Stimulated activated effector memory CD8-positive, alpha-beta T cell treated with anti-CD3 and anti-CD28 coated beads, Interleukin-12 subunit alpha, Interleukin-12 subunit beta, amount 100 ng/mL, for 72 hours (primary cell): ENCODE data around the gene PLEKHA6.

Experiments
- ATAC-seq: fragments of 150-1000 bp; cut with Tn5 transposase; 2 replicates; pipeline ENCODE4 v1.10.0; 2021
- DNase-seq, 2 donors: peaks; one replicate each; pipeline ENCODE4 v3.0.0; 2021 to 2022; ENCODE audit warnings: low spot score in 2 of 2
- H3K27ac Mint-ChIP-seq: one replicate; pipeline ENCODE4 v1.8.0; 2022; ENCODE audit warnings: mild to moderate bottlenecking, mixed read lengths
- H3K36me3 Mint-ChIP-seq: one replicate; pipeline ENCODE4 v1.8.0; 2022; ENCODE audit warnings: mild to moderate bottlenecking, mixed read lengths
- H3K4me1 Mint-ChIP-seq: one replicate; pipeline ENCODE4 v1.8.0; 2022; ENCODE audit warnings: mixed read lengths
- H3K4me3 Mint-ChIP-seq: one replicate; pipeline ENCODE4 v1.8.0; 2022; ENCODE audit warnings: mild to moderate bottlenecking, mixed read lengths
- H3K9me3 Mint-ChIP-seq: one replicate; pipeline ENCODE4 v1.8.0; 2022; ENCODE audit warnings: mixed read lengths

Gene PLEKHA6

DNA sequence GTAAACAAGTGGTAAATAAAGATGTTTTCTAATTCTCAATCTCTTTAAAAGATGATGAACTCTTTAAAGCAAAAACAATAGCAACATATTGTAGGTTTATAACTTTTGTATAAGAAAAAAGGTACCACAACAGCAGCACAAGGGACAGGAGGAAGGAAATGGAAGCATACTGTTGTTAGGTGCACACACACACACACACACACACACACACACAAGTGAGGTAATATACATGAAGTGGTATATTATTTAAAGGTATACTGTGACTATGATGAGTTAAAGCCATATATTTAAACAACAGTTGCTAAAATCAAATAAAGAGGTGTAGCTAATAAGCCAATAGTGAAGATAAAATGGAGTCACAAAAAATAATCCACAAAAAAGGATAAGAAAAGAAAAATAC lies 31.9 kb upstream of the PLEKHA6 start:
- H3K27ac Mint-ChIP-seq: no peak overlapping the region

DNA sequence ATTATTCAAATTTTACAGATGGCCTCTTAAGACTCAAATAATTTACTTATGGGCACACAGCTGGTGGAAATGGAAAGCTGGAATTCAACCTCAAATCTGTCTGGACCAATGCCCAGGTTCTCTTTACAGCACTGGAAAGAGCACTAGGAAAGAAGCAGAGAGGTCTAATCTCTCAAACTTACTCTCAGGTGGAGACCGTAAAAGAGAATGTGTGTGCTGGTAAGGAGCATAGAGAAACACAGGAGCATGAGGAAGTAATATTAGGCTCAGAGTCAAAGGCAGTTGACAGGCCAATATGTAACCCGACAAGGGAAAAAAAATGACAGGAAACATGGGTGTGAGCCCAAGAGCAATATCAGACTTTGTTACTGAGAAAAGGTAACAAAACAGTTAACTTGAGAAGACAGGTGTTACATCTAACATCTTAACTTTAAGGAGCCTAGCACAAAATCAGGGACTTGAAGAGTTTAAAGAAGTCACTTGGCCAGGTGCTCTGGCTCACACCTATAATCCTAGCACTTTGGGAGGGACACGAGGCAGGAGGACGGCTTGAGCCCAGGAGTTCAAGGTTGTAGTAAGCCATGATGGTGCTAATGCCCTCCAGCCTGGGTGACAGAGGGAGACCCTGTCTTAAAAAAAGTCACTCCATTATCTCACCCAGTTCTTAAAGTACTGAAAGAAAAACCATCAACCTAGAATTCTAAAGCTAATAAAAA lies 31.2 kb upstream of the PLEKHA6 start:
- no peak overlapping the region for H3K27ac Mint-ChIP-seq
- no peaks in the 10 kb centered on the region for H3K4me1 Mint-ChIP-seq
- no peak for ATAC-seq
- no peak overlapping the region for H3K4me3 Mint-ChIP-seq
- no peaks in the 10 kb centered on the region for H3K9me3 Mint-ChIP-seq
- no peak for DNase-seq
- H3K36me3 Mint-ChIP-seq: peaks cover 17% of the 10 kb centered on the region

More for the DNA sequence above, 31.9 kb upstream of the PLEKHA6 start:
- DNase-seq: no peak
- no peak overlapping the region for H3K4me3 Mint-ChIP-seq
- peaks cover 24% of the 10 kb centered on the region for H3K36me3 Mint-ChIP-seq
- H3K9me3 Mint-ChIP-seq: no peaks in the 10 kb centered on the region
- H3K4me1 Mint-ChIP-seq: no peaks in the 10 kb centered on the region
- ATAC-seq: no peak

DNA sequence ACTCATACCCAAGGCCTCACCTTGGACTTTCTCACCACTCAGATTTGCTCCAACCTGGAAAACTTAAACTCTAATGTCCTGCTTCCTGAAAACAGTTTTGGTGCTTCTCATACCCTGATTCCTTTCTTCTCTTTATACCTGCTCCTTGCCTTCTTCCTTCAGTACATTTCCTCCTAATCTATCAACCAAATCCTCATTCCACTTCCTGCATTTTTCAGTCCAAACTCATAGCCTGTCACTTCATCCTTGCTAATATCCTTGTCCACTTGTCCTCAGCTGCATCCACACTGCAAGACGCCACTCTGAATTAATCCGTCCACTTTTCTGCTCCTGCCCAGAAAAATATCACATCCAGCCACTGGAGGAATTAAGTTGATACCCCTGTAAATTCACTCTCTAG lies 26.0 kb upstream of the PLEKHA6 start:
- H3K27ac Mint-ChIP-seq: no peak overlapping the region
- no peaks in the 10 kb centered on the region for H3K36me3 Mint-ChIP-seq
- no peaks in the 10 kb centered on the region for H3K4me1 Mint-ChIP-seq
- DNase-seq (no peak), ATAC-seq (no peak)
- no peak overlapping the region for H3K4me3 Mint-ChIP-seq
- H3K9me3 Mint-ChIP-seq: no peaks in the 10 kb centered on the region

DNA sequence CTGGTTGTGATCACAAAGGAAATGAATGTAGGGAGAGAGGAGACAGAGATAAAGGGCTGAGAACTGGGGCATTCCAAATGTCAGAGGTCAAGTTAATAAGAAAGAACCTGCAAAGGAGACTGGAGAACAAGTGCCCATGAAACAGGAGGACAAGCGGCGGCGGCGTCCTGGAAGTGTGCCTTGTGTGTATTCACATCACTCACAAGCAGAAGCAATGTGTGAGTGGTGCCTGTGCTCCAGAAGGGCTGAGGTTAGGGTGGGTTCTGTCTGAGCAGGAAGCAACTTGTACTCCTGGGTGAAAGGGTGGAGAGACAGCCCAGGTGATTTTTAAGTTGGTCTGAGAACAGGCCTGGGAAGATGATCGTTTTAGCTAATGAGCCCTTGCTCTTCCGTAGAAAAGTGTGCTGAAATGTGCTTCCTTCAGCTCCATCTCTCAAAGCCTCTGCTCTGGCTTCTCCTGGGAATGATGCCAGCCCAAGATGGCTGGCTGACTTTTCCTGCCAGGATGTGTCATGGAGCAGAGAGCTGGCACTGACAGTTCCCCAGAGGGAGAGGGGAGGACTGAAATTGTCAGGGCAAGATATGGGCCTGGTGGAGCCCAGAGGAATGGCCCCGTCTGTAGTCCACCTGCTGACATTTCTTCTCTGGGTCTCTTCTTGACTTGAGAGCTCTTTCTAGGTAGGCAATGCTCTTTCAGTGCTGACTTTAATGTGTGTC lies 25.1 kb upstream of the PLEKHA6 start:
- no peaks in the 10 kb centered on the region for H3K9me3 Mint-ChIP-seq
- H3K27ac Mint-ChIP-seq: no peak overlapping the region

DNA sequence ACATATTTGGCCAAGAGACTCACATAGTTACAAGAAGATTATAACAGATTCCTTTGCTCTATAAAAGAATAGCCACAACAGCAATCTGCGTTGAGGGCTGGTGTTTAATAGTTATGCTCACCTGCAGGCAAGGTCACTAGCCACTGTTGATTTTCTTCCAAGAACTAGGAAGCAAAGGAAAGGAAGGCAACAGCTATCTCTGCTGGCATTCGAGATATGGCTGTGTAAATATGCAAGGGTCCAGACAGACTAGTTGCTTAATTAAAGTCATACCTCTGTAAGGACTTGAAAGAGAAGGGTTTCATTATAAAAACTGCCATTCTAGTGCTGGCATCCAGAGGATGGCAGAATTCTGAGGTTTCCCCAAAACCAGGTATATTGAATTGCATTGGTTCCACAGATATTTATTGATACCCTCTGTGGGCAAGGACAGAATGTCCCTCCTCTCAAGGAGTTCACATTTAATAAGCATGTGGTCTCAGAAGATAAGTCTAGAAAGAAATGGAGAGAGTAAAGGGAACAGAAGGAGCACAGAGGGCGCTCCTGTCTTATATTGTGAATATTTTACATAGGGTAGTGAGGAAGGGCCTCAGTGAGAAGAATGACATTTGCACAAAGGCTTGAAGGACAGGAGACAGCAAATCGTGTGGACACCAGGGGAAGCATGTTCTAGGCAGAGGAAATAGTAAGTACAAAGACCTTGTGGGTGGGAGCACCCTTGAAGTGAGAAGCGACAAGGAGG lies 23.6 kb upstream of the PLEKHA6 start:
- H3K27ac Mint-ChIP-seq: no peak overlapping the region
- H3K4me1 Mint-ChIP-seq: peaks cover 1% of the 10 kb centered on the region
- no peaks in the 10 kb centered on the region for H3K9me3 Mint-ChIP-seq
- no peak for DNase-seq
- H3K4me3 Mint-ChIP-seq: no peak overlapping the region
- ATAC-seq: no peak
- H3K36me3 Mint-ChIP-seq: no peaks in the 10 kb centered on the region

More for the DNA sequence above, 25.1 kb upstream of the PLEKHA6 start:
- ATAC-seq: no peak
- H3K36me3 Mint-ChIP-seq: no peaks in the 10 kb centered on the region
- H3K4me1 Mint-ChIP-seq: no peaks in the 10 kb centered on the region
- H3K4me3 Mint-ChIP-seq: no peak overlapping the region
- DNase-seq: no peak

DNA sequence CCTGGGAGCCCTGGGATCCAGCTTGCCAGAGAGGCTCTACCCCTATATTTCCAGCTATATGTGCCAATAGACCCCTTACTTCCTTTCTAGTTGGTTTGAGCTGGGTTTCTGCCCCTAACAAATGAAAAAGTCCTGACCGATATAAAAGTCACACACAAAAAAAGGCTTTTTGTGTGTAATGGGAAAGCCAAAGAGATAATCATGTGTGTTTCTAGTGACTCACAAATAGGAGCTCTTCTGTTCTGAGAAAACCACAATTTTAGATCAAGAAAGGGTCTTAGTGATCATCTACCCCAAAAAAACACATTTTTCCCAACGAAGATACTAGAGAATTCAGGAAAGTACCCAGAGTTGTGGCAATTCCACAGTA lies 23.0 kb upstream of the PLEKHA6 start:
- Mint-ChIP-seq H3K4me1 (peaks cover 8% of the 10 kb centered on the region), H3K4me3 (no peak overlapping the region), H3K27ac (no peak overlapping the region), H3K36me3 (no peaks in the 10 kb centered on the region), H3K9me3 (no peaks in the 10 kb centered on the region)
- DNase-seq (no peak), ATAC-seq (no peak)

DNA sequence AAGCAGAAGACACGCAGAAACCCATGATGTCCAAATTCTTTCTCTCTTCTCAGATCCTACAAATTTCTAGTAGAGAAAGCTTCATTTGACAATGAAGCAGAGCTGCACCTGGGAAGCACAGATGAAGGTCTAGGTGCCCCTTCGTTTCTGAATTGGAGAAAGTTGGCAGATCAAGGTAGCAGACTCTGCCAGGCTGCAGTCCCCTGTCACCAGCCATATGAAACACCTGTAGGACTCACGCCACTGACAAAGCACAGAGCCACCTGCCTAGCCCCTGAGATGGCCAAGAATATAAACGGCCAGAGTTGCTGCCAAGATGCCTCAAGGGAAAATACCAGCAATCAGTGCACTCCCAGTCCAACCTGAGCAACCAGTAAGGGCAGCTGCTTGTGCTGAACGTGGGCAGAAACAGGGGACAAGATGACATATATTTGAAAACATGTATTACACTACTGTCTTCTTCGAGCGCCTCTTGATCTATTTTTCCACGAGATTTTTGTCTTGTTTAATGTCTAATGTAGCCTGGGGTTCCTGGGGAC lies 20.6 kb upstream of the PLEKHA6 start:
- no peak for ATAC-seq
- no peaks in the 10 kb centered on the region for H3K9me3 Mint-ChIP-seq
- DNase-seq: no peak
- no peak overlapping the region for H3K27ac Mint-ChIP-seq
- peaks cover 12% of the 10 kb centered on the region for H3K4me1 Mint-ChIP-seq
- no peak overlapping the region for H3K4me3 Mint-ChIP-seq
- no peaks in the 10 kb centered on the region for H3K36me3 Mint-ChIP-seq

DNA sequence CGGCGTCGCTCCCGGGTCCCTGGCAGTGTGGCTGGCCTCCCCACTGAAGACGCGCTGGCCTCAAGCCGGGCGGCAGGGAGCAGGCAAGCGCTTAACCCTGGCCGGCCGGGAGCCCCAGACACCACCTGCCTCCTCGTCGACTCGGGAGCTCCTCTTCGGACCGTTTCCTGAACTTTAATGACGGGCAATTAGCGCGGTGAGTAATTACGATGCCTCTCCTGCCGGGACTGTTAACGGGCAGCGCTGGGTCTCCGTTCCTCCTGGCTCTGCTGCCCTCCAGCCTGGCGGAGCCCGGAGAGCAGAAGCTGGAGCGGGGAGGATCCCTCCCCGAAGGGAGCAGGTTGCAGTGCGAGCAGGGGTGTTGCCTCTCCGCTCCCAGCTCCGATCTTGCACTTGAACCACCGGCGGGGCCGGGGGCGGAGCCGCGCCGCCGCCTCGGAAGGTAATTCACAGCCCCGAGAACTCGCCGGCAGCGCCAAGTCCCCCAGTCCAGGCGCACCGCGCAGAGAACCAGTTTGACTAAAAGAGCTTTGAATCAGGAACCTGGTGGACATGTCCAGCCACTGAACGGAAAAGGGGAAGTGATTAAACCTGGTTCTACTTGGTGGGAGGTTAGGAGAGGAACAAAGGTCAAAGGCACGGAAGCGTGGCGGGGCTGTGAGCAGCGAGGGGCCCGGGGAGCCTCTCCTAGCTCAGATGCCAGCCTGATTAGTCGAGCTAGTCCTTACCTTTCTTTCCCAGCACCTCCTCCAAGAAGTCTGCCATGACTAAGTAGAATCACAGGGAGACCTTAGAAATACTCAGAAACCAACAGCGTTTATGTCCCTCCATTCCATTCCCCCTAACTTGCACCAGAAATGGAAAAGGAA lies 18.3 kb upstream of the PLEKHA6 start:
- no peaks in the 10 kb centered on the region for H3K9me3 Mint-ChIP-seq
- H3K4me1 Mint-ChIP-seq: peaks cover 12% of the 10 kb centered on the region
- peak overlapping the region; percentile 86 for H3K27ac Mint-ChIP-seq
- no peaks in the 10 kb centered on the region for H3K36me3 Mint-ChIP-seq
- peak overlapping the region; percentile 87 for H3K4me3 Mint-ChIP-seq
- peak; percentile 75 for ATAC-seq
- peak; percentile 43 to 70 for DNase-seq

DNA sequence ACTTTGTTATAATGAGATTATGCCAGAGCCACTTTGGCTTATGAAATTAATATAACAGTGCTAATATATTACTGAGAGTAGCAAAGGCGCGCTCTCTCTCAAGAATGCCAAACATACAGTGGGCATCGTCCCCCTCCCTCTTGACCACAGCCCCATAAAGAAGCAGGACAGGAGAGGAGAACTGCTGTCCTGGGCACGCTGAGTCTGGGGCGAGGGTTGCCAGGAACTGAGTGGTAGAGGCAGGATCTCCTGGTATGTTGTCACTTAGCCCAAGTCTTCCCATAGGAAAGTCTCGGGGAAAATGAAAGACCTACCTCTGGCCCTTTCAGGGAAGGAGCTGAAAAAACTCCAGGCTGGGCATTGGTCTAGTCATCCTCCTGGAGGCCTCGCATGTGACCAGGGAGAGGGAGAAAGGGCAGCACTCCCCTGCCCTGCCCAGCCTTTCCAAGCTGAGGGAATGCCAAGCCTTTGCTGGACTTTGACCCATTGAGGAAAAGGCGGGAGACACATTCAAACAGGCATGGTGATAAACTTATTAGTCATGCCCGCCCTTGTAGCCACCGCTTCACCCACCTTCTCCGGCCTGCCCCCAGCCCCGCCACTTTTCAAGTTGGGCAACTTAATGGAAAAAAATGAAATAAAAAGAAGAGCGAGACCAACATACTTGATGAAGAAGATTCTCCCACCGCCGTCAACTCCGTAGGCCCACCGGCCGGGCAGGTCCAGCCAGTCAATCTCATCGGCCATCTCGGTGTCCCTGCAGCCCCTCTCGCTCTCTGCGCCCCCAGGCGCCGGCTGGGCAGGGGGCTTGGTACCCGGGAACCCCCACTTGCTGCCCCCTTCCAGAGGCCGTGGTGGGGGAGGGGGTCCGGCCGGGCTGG lies 17.4 kb upstream of the PLEKHA6 start:
- H3K27ac Mint-ChIP-seq: no peak overlapping the region
- no peaks in the 10 kb centered on the region for H3K9me3 Mint-ChIP-seq
- DNase-seq (no peak), ATAC-seq (no peak)
- H3K4me3 Mint-ChIP-seq: peak overlapping the region; percentile 87
- H3K36me3 Mint-ChIP-seq: no peaks in the 10 kb centered on the region
- peaks cover 12% of the 10 kb centered on the region for H3K4me1 Mint-ChIP-seq

DNA sequence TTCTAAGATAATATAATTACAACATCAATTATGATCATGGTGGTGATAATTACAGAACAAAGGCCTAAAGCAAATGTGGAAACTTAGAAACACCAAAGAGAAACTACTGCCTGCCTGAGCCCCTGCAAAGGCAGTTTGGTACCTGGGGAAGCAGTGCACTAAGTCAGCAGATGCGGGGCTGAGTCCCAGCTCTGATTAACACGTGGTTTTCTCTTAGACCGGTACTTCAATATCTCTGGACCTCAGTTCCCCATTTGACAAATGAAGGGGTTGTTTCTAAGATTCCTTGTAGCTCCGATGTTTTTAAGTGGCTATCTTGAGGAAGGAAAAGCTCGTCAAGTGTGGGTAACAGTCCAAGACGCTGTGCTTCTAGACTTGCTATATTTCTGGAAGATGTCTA lies 16.7 kb upstream of the PLEKHA6 start:
- DNase-seq: no peak
- no peak for ATAC-seq
- H3K27ac Mint-ChIP-seq: no peak overlapping the region
- H3K9me3 Mint-ChIP-seq: no peaks in the 10 kb centered on the region
- no peaks in the 10 kb centered on the region for H3K36me3 Mint-ChIP-seq
- H3K4me1 Mint-ChIP-seq: peaks cover 12% of the 10 kb centered on the region
- H3K4me3 Mint-ChIP-seq: no peak overlapping the region

DNA sequence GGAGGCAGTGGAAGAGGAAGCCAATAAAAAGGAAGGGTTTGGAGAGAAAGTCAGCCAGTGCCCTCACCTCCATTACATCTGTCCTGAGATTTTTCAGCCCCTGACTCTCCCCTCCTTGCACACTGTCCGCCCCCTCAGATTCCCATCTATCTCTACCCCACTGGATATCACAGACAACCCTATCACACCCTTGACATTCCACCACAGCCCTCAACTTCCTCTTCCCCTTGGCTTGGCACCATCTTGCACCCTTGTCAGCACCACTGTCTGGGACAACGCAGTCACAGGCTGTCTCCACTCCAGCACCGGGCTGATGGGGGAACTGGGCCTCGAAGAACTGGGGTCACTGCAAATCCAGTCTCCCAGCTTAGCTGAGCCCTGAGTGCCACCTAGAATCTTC lies 14.2 kb upstream of the PLEKHA6 start:
- no peaks in the 10 kb centered on the region for H3K36me3 Mint-ChIP-seq
- H3K27ac Mint-ChIP-seq: no peak overlapping the region
- no peak for DNase-seq
- peaks cover 12% of the 10 kb centered on the region for H3K4me1 Mint-ChIP-seq
- no peak overlapping the region for H3K4me3 Mint-ChIP-seq
- no peaks in the 10 kb centered on the region for H3K9me3 Mint-ChIP-seq
- no peak for ATAC-seq

DNA sequence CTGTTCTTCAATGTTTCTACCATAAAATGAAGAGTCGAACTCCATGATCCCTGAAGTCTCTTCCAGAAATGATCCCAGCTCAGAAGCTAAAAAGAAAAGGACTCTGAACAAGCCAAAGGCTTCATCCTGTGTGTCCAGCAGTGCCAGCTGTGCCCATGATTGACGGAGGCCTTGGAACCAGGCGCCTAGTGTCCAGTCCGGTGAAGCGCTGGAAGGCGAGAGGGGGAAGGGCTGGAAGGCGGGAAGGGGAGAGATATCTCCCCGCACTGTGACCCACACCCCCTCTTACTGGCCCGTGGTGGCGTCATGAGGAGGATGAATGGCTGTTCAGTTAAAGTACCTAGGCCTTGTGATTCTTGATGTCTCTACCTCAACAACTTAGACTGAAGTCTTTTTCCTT lies 10.4 kb upstream of the PLEKHA6 start:
- H3K4me3 Mint-ChIP-seq: no peak overlapping the region
- DNase-seq: no peak
- H3K36me3 Mint-ChIP-seq: no peaks in the 10 kb centered on the region
- no peaks in the 10 kb centered on the region for H3K9me3 Mint-ChIP-seq
- H3K4me1 Mint-ChIP-seq: peaks cover 18% of the 10 kb centered on the region
- no peak overlapping the region for H3K27ac Mint-ChIP-seq
- ATAC-seq: no peak

DNA sequence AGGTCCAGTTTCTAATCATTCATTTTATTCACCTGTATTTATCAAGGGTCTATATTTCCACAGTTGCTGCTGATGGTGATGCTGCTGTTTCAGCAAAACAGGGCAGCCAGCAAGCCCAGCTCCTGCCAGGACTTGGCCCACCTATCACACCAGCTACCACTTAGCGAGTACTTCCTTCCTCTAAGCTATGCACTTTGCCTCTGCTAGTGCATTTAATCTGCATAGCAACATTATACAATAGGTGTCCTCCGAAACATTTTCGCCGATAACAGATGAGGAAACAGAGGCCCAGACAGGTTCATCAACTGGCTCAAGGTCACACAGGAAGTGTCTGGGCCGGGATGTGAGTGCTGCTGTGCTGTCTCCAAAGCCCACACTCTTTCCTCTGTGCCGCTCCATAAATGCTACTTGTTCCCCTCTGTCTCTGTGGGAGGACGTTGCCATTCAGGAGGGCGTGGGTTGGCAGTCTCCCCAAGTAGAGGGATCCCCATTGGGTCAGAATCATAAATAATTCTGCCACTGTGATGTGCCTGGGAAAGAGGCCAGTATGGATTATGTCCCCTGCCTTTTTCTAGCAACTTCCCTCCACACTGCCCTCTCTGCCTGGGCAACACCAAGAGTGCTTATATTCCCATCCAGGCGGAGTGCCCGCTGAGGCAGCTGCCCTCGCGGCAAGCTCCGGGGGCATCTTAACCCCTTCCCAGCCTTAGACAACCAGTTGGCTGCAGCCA lies 9.4 kb upstream of the PLEKHA6 start:
- peaks cover 28% of the 10 kb centered on the region for H3K4me1 Mint-ChIP-seq
- ATAC-seq (no peak), DNase-seq (no peak)
- H3K9me3 Mint-ChIP-seq: no peaks in the 10 kb centered on the region
- no peak overlapping the region for H3K4me3 Mint-ChIP-seq
- H3K36me3 Mint-ChIP-seq: no peaks in the 10 kb centered on the region
- peak overlapping the region; percentile 55 for H3K27ac Mint-ChIP-seq

DNA sequence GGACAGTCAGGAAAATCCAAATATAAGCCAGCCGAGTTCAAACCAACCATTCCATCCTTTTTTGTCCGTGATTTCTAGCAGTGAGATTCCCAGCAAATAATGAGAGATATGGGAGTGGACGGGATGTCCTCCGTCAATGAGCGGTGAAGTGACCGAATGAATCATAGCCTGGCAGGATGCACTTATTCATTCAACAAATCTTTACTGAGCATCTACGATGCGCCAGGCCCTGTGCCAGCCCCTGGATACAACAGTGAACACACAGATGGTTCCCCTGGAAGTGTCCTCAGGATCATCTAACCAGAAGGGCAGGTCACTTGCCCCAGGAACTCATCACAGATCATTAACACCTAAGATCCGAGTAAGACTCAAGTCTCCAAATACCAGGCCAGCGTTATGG lies 8.2 kb upstream of the PLEKHA6 start:
- Mint-ChIP-seq H3K4me3 (no peak overlapping the region), H3K27ac (peak overlapping the region; percentile 79), H3K36me3 (peaks cover 6% of the 10 kb centered on the region), H3K9me3 (no peaks in the 10 kb centered on the region), H3K4me1 (peaks cover 40% of the 10 kb centered on the region)
- DNase-seq (no peak), ATAC-seq (no peak)
